Neural cell (in vitro differentiated cells): ENCODE data around the gene PGAM2. TPM values are rescaled to one million over a fixed set of nuclear protein-coding genes. Genes with fewer than 3 reads are reported as not detected.

Source experiments
- H2AFZ ChIP-seq: fragments of 200-600, 300-800 bp; sonication (generic), shearing (Covaris generic); 2 replicates; pipeline ENCODE4 v1.6.0; 2014; ENCODE audit warnings: low read depth, mild to moderate bottlenecking, antibody characterized with exemption, low read length, moderate library complexity
- H3F3A ChIP-seq: fragments of 200-600 bp; shearing (Covaris generic); 2 replicates; pipeline ENCODE4 v1.6.1; 2016; ENCODE audit warnings: mild to moderate bottlenecking, moderate library complexity, mixed read lengths, antibody characterized with exemption, low read length; ENCODE audit not compliant: insufficient read depth, poor library complexity, severe bottlenecking
- H3K27ac ChIP-seq: fragments of 200-600, 300-800 bp; sonication (generic), shearing (Covaris generic); 2 replicates; pipeline ENCODE4 v1.5.1; 2014; ENCODE audit warnings: mild to moderate bottlenecking, low read length, moderate library complexity
- H3K27me3 ChIP-seq: fragments of 300-800, 200-600 bp; sonication (generic), shearing (Covaris generic); 2 replicates; pipeline ENCODE4 v1.6.0; 2014; ENCODE audit warnings: mild to moderate bottlenecking, low read depth, low read length, moderate library complexity; ENCODE audit not compliant: insufficient read depth
- H3K36me3 ChIP-seq: fragments of 300-800, 200-600 bp; sonication (generic), shearing (Covaris generic); 2 replicates; pipeline ENCODE4 v1.5.1; 2014; ENCODE audit warnings: mild to moderate bottlenecking, antibody characterized with exemption, low read length, moderate library complexity; ENCODE audit not compliant: insufficient read depth
- H3K4me2 ChIP-seq: fragments of 300-800, 200-600 bp; sonication (generic), shearing (Covaris generic); 2 replicates; pipeline ENCODE4 v1.6.0; 2014; ENCODE audit warnings: mild to moderate bottlenecking, low read length
- H3K4me3 ChIP-seq: fragments of 300-800, 200-600 bp; sonication (generic), shearing (Covaris generic); 2 replicates; pipeline ENCODE4 v1.5.1; 2014; ENCODE audit warnings: mild to moderate bottlenecking, low read length, moderate library complexity
- H3K79me2 ChIP-seq: fragments of 200-600 bp; shearing (Covaris generic); replicated peaks from 2 replicates; pipeline ENCODE4 v1.6.0; 2014; ENCODE audit warnings: mild to moderate bottlenecking, low read length, moderate library complexity; ENCODE audit not compliant: insufficient read depth
- H3K9ac ChIP-seq: fragments of 300-800, 200-600 bp; sonication (generic), shearing (Covaris generic); 2 replicates; pipeline ENCODE4 v1.6.1; 2016; ENCODE audit warnings: mild to moderate bottlenecking, low read length, mixed read lengths
- H3K9me2 ChIP-seq: fragments of 200-600 bp; shearing (Covaris generic); 2 replicates; pipeline ENCODE4 v1.6.1; 2016; ENCODE audit warnings: mild to moderate bottlenecking, low read length, mixed read lengths; ENCODE audit not compliant: insufficient read depth
- H3K9me3 ChIP-seq: fragments of 200-600, 300-800 bp; sonication (generic), shearing (Covaris generic); 2 replicates; pipeline ENCODE4 v1.6.1; 2016; ENCODE audit warnings: mild to moderate bottlenecking, mixed run types, low read length, moderate library complexity, mixed read lengths
- H4K20me1 ChIP-seq: fragments of 200-600 bp; shearing (Covaris generic); 2 replicates; pipeline ENCODE4 v1.6.1; 2016; ENCODE audit warnings: mild to moderate bottlenecking, mixed run types; ENCODE audit not compliant: insufficient read depth
- EP300 ChIP-seq: fragments of 450-650 bp; conservative IDR thresholded peaks from 2 replicates; pipeline ENCODE4 v1.6.1; 2014; ENCODE audit warnings: antibody characterized with exemption, mild to moderate bottlenecking, moderate library complexity; ENCODE audit not compliant: poor library complexity, severe bottlenecking
- EZH2 ChIP-seq: fragments of 200-600, 300-800 bp; shearing (Covaris generic), sonication (generic); IDR thresholded peaks from 2 replicates; pipeline ENCODE4 v1.6.1; 2014; ENCODE audit warnings: antibody characterized with exemption, low read length, borderline replicate concordance, mild to moderate bottlenecking; ENCODE audit not compliant: insufficient read depth, poor library complexity, severe bottlenecking
- MXI1 ChIP-seq: fragments of 450-650 bp; conservative IDR thresholded peaks from 2 replicates; pipeline ENCODE4 v1.6.1; 2014; ENCODE audit warnings: antibody characterized with exemption, mild to moderate bottlenecking; ENCODE audit not compliant: poor library complexity, severe bottlenecking
- POLR2AphosphoS5 ChIP-seq: IDR thresholded peaks from 2 replicates; pipeline ENCODE4 v1.6.1; 2012
- RAD21 ChIP-seq: fragments of 450-650 bp; conservative IDR thresholded peaks from 2 replicates; pipeline ENCODE4 v1.6.1; 2014; ENCODE audit warnings: antibody characterized with exemption, mild to moderate bottlenecking, moderate library complexity
- SMC3 ChIP-seq: fragments of 450-650 bp; conservative IDR thresholded peaks from 2 replicates; pipeline ENCODE4 v1.6.1; 2014; ENCODE audit warnings: antibody characterized with exemption, mild to moderate bottlenecking, moderate library complexity; ENCODE audit not compliant: poor library complexity
- TAF1 ChIP-seq: IDR thresholded peaks from 2 replicates; pipeline ENCODE4 v1.6.1; 2012; ENCODE audit warnings: low read depth
- polyA minus RNA-seq: library from RNA; depleted of rRNA, polyadenylated mRNA; stranded (reverse); fragments of >200 nt; gene quantifications from 2 replicates; pipeline ENCODE4 v1.2.3, GENCODE V29; 2014
- polyA plus RNA-seq: library from polyadenylated mRNA; depleted of rRNA; stranded (reverse); fragments of >200 nt; gene quantifications from 2 replicates; pipeline ENCODE4 v1.2.3, GENCODE V29; 2014
- TF ChIP-seq, protein P1 (sequence below): IDR thresholded peaks from 2 replicates; pipeline ENCODE4 v1.6.1; 2012; ENCODE audit warnings: borderline replicate concordance
- TF ChIP-seq, protein P2 (sequence below): fragments of 450-650 bp; IDR thresholded peaks from 2 replicates; pipeline ENCODE4 v1.5.1; 2014; ENCODE audit warnings: antibody characterized with exemption, mild to moderate bottlenecking, moderate library complexity; ENCODE audit not compliant: poor library complexity, severe bottlenecking

The PGAM2 gene
- polyA plus RNA-seq (not detected in 2 replicates), polyA minus RNA-seq (0.81 TPM in 1 of 2 replicates, not detected in the other)

DNA sequence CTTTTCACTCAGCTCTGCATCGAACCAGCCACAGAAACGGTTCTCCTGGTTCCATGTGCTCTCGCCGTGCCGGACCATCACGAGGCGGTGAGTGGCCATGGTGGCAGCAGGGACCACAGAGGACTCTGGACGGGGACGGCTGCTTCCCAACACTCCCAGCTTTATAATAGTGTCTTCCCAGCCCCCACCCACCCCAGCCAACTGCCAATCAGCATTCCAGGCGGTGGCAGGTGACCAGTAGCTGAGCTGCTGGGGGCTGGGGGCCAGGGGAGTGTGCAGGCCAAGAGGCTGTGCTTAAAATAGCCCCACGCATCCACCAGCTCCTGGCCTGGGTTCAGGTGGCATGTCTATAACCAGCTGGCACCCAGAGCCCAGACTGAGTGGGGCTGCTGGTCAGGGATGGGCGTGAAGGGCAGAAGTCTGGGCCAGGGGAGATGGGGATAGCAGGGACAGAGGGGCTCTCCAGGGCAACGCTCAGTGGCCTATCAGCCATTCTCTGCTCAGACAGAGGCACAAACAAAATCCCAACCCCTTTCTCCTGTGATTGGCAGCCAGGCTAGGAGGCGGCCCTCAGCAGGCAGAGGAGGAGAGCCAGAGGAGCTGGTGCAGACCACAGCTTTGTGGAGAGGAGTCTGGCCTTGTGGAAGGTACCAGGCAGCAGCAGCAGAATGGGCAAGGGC, at the start of gene PGAM2:
Gene PGAM2, minus strand, starts transcription at position 137 of the 680 bp plus-strand sequence. Its CDS starts 38 bp downstream, at position 99.
- TF ChIP-seq SMC3 = no peak
- no peak for TF ChIP-seq EZH2
- TF ChIP-seq RAD21 = no peak
- TF ChIP-seq, protein P1, sequence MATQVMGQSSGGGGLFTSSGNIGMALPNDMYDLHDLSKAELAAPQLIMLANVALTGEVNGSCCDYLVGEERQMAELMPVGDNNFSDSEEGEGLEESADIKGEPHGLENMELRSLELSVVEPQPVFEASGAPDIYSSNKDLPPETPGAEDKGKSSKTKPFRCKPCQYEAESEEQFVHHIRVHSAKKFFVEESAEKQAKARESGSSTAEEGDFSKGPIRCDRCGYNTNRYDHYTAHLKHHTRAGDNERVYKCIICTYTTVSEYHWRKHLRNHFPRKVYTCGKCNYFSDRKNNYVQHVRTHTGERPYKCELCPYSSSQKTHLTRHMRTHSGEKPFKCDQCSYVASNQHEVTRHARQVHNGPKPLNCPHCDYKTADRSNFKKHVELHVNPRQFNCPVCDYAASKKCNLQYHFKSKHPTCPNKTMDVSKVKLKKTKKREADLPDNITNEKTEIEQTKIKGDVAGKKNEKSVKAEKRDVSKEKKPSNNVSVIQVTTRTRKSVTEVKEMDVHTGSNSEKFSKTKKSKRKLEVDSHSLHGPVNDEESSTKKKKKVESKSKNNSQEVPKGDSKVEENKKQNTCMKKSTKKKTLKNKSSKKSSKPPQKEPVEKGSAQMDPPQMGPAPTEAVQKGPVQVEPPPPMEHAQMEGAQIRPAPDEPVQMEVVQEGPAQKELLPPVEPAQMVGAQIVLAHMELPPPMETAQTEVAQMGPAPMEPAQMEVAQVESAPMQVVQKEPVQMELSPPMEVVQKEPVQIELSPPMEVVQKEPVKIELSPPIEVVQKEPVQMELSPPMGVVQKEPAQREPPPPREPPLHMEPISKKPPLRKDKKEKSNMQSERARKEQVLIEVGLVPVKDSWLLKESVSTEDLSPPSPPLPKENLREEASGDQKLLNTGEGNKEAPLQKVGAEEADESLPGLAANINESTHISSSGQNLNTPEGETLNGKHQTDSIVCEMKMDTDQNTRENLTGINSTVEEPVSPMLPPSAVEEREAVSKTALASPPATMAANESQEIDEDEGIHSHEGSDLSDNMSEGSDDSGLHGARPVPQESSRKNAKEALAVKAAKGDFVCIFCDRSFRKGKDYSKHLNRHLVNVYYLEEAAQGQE = no peak
- TF ChIP-seq TAF1 = no peak
- TF ChIP-seq MXI1 = no peak
- no peak for TF ChIP-seq EP300
- TF ChIP-seq POLR2AphosphoS5 = no peak
- TF ChIP-seq, protein P2, sequence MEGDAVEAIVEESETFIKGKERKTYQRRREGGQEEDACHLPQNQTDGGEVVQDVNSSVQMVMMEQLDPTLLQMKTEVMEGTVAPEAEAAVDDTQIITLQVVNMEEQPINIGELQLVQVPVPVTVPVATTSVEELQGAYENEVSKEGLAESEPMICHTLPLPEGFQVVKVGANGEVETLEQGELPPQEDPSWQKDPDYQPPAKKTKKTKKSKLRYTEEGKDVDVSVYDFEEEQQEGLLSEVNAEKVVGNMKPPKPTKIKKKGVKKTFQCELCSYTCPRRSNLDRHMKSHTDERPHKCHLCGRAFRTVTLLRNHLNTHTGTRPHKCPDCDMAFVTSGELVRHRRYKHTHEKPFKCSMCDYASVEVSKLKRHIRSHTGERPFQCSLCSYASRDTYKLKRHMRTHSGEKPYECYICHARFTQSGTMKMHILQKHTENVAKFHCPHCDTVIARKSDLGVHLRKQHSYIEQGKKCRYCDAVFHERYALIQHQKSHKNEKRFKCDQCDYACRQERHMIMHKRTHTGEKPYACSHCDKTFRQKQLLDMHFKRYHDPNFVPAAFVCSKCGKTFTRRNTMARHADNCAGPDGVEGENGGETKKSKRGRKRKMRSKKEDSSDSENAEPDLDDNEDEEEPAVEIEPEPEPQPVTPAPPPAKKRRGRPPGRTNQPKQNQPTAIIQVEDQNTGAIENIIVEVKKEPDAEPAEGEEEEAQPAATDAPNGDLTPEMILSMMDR = no peak
- no peaks in the 10 kb centered on the region for H3K27me3 ChIP-seq
- H3F3A ChIP-seq = no peaks in the 10 kb centered on the region
- H3K9me2 ChIP-seq = no peaks in the 10 kb centered on the region
- H3K79me2 ChIP-seq = no peaks in the 10 kb centered on the region
- H3K4me3 ChIP-seq = no peak within 1 kb of the TSS
- no peak within 1 kb of the TSS for H2AFZ ChIP-seq
- no peak within 1 kb of the TSS for H3K27ac ChIP-seq
- no peak within 1 kb of the TSS for H3K9ac ChIP-seq
- no peaks in the 10 kb centered on the region for H3K9me3 ChIP-seq
- no peaks in the 10 kb centered on the region for H3K36me3 ChIP-seq
- H3K4me2 ChIP-seq = no peak within 1 kb of the TSS
- no peaks in the 10 kb centered on the region for H4K20me1 ChIP-seq

DNA sequence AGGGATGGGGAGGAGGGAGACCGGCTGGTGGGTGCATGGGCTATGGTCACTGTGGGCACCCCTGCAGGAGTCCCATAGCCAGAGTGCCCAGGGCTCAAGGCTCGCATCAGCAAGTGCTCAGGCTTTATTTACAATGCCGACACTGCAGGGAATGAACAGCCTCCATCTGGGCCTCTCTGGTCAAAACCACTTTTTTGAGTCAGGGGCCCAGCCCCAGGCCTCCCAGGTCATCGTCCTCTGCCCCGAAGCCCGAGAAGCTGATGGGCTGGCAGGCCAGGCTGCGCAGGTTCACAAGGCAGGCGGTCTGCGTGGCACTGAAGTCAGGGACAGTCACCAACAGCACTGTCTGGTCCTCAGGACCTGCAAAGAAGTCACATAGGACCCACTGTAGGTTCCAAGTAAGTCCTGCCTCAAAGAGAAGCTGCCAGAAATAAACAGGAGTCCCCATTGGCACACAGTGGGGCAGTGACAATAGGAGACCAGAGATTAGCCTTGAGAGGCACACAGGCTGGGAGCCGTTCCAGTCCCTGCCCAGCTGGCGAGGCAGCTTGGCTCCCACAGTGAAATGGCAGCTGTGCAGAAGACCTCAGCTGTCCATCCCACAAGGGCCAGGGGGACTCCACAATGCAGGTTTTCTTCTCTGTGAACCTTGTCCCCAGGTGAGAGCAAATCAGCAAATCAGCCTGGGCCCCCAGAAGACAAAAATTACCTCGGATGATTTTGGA, 49.4 kb upstream of the PGAM2 start:
- Histone ChIP-seq H3K9me3 (no peaks in the 10 kb centered on the region), H3K9me2 (no peaks in the 10 kb centered on the region), H3K27me3 (no peaks in the 10 kb centered on the region), H3K9ac (no peak overlapping the region), H3K36me3 (no peaks in the 10 kb centered on the region), H2AFZ (no peak overlapping the region), H3K4me2 (no peak overlapping the region), H3K4me3 (no peak overlapping the region), H4K20me1 (no peaks in the 10 kb centered on the region), H3K79me2 (no peaks in the 10 kb centered on the region), H3F3A (no peaks in the 10 kb centered on the region), H3K27ac (no peak overlapping the region)
- TF ChIP-seq TAF1 (no peak), EZH2 (no peak), EP300 (no peak), RAD21 (no peak), MXI1 (no peak), POLR2AphosphoS5 (no peak), SMC3 (no peak)
- TF ChIP-seq, protein P2 = no peak
- TF ChIP-seq, protein P1 = no peak
